ENCODE measurements around the gene GALNT9.
"Not testable (repeated sequence)": the region's sequence is repeated elsewhere in the genome, so short reads cannot be mapped to it uniquely, and the experiment has no call there.

GALNT9 gene

DNA sequence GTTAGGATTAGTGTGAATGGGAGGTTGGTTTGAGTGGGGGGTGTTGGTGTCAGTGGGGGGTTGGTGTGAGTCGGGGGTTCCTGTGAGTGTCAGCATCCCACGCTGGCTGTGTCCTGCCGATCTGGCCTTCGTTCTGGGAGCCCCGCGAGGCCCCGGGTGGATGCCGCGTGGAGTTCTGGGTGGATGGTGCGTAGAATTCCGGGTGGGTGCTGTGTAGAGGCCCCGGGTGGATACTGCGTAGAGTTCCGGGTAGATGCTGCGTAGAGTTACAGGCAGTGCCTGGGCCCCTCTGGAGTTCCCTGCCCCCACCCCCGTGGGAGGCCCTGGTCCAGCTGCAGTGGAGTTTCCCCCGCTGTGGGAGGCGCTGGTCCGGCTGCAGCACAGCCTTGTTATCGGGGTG, 176.4 kb downstream of the GALNT9 start:
- no peak for DNase-seq

DNA sequence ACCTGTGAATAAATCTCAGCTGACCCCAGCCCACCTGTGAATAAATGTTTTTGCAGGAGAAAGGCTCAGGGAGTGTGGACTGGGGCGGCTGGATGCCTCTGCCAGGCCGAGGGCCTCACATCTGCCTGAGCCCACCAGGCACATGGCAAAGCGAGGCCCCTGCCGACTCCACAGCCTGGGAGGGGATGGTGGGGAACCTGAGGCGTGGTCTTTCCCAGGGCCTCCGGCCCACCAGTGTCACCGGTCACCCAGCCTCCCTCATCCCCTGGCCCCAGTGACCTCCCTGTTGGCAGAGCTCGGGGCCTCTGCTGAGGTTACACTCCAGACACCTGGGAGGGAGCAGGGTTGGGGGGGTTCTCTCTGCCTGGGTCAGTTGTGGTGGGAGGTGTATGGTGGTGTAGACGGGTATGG, 177.0 kb downstream of the GALNT9 start:
- no peak for DNase-seq

DNA sequence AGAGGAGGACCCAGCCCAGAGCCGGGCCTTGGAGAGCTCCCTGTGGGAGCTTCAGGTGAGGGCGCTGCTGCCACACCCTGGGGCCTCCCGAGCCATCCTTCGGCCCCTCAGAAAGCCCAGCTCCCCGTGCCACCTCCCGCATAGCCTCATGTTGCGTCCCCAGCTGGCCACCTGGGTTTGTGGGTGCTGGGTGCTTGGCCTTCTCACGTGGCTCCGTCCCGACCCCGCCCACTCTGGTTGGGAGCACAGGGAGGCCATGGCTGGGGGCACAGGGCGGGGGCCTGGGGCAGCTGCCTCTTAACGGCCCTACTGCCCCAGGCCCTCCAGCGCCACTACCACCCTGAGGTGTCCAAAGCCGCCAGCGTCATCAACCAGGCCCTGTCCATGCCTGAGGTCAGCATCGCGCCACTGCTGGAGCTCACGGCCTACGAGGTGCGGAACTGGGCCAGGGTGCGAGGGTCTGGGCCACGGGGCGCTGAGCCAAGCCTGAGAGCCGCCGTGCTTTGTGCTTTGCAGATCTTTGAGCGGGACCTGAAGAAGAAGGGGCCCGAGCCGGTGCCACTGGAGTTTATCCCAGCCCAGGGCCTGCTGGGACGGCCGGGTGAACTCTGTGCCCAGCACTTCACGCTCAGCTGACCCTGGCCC, 177.5 kb downstream of the GALNT9 start:
- DNase-seq: no peak

DNA sequence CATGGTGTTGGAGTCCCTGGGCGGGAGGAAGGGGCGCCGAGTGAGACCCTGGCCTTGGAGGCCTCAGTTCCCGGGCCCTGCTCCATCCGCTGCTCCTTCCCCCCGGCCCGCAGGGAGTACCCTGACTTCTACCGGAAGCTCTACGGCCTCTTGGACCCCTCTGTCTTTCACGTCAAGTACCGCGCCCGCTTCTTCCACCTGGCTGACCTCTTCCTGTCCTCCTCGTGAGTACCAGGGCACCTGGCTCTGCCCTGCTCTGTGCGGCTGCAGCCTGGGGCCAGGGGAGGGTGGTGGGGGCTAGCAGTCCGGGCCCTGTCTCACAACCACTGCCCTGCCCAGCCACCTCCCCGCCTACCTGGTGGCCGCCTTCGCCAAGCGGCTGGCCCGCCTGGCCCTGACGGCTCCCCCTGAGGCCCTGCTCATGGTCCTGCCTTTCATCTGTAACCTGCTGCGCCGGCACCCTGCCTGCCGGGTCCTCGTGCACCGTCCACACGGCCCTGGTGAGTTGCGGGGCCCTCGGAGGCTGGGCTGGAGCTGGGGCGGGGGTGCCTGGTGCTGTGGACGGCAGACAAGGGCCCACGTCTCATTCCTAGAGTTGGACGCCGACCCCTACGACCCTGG, 178.1 kb downstream of the GALNT9 start:
- no peak for DNase-seq

DNA sequence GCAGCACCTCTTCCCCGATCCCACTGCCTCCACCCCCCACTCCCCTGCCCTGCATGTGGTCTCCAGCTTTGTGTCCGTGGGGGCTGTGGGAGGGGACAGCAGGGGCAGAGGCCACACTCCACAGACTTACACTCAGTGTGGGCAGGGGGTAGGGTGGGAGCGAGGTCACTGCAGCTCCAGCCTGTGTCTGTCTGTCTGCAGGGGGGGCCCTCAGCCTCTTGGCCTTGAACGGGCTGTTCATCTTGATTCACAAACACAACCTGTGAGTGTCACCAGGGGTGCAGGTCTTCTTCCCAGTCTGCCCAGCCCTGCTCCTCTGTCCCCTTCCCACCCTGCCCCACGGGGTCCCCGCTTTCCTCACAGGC, 178.6 kb downstream of the GALNT9 start:
- DNase-seq: no peak

DNA sequence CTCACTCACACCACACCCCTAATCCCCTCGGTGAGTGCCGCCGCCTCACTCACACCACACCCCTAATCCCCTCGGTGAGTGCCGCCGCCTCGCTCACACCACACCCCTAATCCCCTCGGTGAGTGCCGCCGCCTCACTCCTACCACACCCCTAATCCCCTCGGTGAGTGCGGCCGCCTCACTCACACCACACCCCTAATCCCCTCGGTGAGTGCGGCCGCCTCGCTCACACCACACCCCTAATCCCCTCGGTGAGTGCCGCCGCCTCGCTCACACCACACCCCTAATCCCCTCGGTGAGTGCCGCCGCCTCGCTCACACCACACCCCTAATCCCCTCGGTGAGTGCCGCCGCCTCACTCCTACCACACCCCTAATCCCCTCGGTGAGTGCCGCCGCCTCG, 179.9 kb downstream of the GALNT9 start:
- DNase-seq: not testable (repeated sequence)

DNA sequence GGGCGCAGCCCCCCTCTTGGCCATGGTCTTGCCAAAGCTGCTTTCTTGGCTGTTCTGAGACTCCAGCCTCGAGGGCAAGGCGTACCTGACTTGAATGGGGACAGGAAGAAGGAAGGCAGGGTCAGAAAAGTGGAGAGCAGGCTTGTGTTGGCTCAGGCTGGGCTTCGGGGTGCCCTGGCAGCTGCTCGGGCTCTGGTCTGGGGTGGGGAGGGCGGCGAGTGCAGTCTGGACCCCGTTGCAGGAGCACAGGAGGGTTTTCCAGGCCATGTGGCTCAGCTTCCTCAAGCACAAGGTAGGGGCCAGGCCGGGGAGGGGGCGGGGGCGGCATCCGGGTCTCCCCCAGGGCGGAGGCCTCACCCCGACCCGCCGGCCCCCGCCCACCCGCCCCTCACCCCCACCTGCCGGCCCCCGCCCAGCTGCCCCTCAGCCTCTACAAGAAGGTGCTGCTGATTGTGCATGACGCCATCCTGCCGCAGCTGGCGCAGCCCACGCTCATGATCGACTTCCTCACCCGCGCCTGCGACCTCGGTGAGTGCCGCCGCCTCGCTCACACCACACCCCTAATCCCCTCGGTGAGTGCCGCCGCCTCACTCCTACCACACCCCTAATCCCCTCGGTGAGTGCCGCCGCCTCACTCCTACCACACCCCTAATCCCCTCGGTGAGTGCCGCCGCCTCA, 180.9 kb downstream of the GALNT9 start:
- DNase-seq: no peak

DNA sequence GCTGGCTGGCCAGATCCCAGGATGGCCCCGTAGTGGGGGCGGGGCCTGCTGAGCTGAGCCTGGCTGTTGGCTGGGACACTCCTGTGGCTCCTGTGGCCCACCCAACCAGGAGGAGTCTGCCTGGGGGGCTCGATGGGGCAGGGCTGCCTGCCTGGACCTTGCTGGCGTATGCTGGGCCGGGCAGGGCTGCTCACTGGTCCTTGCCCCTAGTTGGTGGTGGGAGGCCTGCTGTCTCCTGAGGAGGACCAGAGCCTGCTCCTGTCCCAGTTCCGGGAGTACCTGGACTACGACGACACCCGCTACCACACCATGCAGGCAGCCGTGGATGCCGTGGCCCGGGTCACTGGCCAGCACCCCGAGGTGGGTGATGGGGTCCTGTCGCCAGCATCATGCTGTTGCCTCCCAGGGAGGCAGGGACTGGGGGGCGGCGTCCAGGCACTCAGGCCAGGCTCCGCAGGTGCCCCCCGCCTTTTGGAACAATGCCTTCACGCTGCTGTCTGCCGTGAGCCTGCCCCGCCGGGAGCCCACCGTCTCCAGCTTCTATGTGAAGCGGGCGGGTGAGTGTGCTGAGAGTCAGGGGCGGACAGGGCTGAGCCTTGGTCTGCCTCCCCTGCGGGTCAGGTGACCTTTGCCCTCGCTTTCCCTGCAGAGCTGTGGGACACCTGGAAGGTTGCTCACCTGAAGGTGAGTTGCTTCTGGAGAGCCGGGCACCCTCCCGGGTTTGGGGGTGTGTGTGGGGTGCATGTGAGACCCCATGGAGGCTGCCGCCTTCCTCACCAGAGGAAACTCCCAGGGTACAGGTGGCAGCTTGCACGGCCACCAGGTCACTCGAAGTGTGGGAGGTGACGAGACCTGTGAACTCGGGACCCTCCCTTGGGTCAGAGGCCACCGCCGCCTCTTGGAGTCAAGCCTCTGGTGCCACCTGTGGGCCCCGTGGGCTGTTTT, 181.7 kb downstream of the GALNT9 start:
- no peak for DNase-seq

DNA sequence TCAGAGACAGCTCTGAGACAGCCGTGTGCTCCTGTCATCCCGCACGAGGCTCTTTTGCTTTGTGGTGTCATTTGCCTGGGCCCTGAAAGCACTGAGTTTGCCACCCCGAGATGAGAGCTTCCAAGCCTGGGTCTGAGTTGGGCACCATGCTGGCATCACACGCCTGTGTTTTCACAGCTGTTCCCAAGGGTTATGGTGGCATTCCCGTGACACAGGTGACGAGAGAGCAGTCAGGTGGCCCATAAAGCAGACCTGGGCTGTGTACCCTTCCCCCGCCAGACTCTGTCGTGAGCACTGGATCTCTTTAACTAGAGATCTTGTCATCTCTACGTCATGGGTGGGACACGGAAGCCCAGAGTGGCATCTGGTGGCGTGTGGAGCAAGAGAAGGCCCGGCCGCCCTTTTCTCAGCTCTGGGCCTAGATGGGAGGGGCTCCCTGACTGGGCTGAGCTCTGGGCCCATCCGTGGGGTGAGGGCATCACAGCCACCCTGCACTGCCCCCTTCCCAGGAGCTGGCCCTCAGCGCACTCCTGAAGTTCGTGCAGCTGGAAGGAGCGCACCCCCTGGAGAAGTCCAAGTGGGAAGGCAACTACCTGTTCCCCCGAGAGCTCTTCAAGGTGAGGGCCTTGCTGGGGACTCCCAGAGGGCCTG, 182.5 kb downstream of the GALNT9 start:
- DNase-seq: no peak
